DLD1 (cell line): ENCODE data around the gene IBSP.

Experiments
- in situ Hi-C: cut with HindIII; loops from 2 replicates; pipeline ENCODE4 v1.10.0; 2017; ENCODE audit warnings: low sequenced_read_pairs

The IBSP gene, protein sequence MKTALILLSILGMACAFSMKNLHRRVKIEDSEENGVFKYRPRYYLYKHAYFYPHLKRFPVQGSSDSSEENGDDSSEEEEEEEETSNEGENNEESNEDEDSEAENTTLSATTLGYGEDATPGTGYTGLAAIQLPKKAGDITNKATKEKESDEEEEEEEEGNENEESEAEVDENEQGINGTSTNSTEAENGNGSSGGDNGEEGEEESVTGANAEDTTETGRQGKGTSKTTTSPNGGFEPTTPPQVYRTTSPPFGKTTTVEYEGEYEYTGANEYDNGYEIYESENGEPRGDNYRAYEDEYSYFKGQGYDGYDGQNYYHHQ

DNA sequence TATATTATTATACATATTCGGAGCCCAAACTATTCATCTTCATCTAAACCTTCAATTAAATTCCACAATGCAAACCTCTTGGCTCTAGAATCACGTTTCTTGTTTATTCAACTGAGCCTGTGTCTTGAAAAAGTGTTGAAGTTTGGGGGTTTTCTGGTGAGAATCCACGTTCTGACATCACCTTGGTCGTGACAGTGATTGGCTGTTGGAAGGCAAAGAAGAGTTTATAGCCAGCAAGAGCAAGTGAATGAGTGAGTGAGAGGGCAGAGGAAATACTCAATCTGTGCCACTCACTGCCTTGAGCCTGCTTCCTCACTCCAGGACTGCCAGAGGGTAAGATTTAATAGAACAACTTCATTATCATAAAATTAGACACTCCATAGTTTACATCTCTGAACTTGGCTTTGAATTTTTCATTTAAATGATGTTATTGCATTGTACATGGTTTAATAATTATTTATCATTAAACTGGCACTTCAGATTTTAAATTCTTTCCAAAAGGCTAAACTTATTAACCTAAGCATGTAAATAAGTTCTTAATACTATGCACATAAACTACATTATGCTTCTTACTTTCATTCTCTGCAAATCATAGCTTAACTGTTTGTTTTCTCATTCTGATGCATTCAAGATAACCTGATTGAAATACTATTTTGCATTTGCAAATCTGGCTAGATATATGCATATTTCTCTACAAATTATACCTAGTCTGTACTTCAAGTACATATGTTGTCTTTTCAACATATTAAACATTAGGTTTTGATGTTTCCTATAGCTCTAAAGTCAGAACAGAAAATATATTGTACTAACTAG, at the start of gene IBSP:
IBSP (plus strand) TSS at position 254 of the 813 bp plus-strand sequence. CDS start 2,808 bp downstream, outside the sequence.
- in situ Hi-C loops, result no loop called here

DNA sequence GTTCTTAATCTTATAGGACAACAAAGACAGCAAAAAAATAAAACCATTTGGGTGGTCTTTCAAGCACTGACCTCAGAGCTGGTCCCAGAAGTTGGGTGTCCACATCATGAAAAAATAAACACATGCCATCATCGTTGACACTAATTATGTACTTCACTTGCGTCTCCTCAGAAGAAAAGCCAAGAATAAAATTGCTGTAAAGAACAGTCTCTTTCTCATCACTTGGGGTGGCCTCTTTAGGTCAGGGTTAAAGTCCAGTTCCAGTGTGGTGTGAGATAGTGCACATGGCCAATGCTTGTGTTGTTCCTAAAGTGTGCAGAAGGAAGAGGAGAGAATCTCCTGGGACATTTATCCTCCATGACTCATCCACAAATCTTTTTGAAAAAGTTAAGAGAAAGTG, 49.5 kb upstream of the IBSP start:
- in situ Hi-C loops, result no loop called here

DNA sequence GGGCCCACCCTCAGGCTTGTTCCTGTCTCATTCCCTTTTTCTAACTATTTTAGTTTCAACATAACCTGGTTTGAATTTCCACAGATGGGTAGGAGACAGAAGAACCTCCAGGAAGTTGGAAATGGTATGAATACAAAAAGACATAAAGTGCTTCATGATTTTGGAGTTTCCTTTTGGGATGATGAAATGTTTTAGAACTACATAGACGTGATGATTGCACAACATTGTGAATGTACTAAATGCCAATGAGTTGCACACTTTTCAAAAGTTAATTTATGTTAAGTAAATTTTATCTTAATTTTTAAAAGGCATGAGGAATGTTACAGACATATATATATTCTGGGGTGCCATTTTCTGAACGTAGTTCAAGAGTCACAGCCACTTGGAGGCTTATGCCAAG, 41.1 kb upstream of the IBSP start:
- in situ Hi-C loops, result no loop called here

DNA sequence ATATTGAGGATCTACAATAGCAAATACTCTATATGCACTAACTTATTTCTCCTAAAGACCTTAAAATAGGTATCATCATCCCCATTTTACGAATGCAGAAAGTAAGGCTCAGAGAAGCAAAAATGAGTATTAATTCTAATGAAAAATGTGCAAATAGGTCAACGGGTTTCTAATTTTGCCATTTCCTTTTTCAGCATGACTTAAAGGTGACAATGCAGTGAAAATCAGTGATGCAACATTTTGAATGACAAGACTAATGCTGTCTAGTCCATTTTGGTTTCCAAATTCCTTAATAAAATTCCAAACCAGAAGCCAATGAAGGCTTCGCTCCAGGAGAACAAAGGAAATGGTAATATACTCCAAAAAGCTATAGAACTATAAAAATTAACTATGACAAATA, 37.0 kb upstream of the IBSP start:
- in situ Hi-C loops, result no loop called here

DNA sequence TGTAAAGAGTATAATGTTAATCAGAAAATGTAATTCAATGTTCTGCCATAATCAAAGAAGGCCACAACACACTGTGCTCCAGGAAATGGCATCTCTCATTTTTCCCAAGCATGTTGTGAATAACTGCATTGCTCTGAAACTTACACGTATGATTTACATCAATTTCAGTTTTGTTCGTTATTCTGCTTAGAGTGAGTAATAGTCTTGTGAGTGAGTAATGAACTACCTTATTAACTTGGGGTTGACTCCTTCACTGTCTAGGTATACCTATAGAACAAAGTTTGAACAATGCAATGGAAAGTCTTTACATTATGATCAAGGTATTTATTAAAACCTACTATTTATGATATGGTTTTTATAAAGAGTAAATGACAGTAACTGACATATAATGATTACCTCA, 17.8 kb upstream of the IBSP start:
- in situ Hi-C loops, result no loop called here

DNA sequence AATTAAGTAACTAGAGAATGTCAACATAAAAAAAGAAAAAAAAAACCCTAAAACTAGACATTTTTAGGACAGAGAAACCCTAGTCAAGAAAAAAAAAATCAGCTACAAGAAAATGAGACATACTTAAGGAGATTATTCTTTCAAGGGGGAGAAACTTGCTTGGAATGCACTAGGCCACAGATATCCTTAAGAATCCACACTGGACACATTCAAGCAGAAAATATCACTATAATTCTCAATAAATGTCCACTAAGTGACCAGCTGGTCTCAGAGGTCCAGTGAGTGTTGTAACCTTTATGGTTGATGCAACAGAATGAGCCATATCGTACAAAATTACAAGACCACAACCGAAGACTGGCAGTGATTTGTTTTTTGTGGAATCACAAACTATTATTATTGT, 15.6 kb upstream of the IBSP start:
- in situ Hi-C loops, result no loop called here

DNA sequence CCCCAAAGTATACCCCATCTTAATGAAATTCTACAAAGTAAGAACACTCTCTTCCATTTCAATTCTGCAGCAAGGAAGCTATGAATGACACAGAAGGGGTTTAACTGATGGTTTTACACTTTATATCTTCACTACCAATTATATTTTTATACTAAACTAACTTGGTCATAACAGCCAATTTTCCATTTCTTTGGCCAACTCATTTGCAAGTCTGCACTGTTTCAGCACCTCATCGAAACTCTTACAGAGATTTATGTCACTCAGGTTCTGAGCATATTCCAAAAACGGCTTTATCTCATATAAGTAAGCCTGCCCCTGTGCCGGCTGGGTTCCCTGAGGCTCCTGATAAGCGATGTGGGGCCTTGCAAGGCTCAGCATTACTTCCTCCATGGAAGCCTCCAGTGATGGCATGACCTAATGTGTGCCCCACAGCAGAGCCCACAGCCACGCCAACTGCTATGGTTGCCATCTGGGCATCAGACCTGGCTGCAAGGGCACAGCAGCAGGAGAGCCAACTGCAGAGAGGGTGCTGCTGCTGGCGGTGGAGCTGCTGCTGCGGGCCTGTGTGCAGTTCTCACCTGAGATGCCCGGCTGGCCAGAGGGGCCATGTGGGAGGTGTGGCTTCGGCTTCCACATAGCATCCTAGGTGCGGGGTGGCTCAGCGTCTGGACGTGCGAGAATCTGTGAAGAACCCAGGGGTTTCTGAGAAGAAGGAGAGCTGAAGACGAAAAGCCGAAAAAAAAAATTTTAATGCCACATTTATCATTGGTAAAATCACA, 13.4 kb upstream of the IBSP start:
- in situ Hi-C loops, result no loop called here

DNA sequence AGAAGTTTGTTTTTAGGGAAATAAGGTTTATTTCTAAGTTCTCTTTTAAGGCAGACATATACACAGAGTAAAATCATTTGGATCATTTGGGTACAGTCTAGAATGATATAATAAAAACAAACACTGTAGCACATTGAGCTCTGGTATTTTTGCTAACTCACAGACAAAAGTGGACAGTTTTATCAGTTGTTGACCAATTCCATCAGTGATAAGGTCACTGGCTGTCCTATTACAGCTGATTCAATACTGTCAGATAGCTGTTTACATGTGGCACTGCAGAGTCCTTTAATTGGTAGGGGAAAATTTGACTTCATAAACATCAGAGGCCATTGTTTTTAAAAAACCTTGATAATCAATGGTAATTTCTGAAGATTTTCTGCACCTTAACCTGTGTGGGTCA, 3.5 kb downstream of the IBSP start:
- in situ Hi-C loops, result no loop called here

DNA sequence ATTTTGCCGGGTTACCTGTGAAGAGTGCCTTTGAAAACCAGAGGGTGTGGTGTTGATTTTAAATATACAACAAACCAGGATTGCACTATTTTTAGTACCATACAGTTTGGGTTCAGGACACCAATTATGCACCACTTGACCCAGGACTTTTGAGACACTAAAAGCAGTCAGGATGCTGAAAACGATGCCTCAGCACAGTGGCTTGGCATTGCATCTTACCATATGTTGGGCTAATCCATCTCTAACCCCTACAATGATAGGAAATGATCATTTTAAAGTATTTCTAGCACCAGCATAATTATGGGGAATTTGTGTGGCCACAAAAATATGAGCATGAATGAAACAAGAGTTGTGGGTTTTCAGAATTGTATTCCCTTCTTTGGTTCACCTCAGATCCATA, 4.1 kb downstream of the IBSP start:
- in situ Hi-C loops, result no loop called here

DNA sequence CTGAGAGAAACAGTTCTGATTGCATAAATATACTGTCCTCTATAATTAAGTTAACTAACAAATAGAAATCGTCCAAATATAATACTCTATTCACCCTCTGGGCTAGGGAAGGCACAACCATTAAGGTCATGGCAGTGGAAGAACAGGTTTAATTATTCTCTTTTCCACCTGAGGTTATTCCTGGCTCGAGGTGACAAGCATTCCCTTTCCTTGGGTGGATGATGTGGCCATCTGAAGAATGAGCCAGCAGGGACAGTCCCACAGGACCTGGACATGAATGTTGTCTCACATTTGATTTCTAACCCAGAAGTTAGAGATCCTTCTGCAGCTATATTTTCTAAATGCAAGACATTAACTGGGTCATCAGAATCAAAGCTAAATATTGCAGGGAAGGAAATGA, 5.5 kb downstream of the IBSP start:
- in situ Hi-C loops, result no loop called here

DNA sequence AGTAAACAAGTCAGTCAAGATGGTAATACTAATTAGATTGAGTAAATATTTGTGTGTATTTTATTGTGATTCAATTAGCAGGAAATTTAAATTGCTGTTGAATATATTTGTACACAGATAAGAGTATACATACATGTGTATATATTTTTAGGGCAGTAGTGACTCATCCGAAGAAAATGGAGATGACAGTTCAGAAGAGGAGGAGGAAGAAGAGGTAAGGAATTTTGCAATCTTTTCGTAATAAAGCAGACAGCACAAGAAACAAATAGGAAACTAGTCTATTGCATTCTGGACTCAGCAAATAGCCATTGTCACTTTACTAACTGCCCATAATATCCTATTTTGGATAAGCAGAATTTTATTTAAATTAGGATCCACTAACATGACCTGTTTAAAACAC, 6.6 kb downstream of the IBSP start:
- in situ Hi-C loops, result no loop called here

DNA sequence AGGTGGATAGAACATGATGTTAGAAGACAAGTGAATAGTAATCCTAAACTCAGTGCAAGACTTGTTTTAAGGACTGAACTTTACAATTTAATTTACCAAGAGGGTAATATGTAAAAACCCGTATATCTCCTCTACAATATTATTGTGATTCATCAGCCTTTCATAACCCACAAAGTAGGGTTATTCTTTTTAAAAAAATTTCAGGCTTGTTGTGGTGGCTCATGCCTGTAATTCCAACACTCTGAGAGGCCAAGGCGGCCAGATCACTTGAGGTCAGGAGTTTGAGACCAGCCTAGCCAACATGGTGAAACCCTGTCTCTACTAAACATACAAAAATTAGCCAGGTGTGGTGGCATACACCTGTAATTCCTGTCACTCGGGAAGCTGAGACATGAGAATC, 7.2 kb downstream of the IBSP start:
- in situ Hi-C loops, result no loop called here

DNA sequence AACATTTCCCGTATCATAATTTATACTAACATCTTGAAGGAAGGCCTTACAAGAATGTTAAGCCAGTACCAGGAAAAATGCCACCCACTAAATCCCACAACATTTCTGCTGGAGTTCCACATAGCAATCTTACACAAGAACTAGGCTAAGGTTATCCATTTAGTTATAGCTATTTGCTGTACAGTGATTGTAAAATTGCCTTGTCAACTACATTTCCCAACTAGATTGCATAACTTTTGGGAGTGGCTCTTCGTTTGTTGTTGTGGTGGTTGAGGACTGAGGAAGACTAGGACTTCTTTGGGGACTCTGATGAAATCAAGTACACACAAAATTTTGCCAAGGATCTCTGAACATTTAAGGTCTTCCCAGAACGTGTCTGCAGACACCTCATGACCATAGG, 8.0 kb downstream of the IBSP start:
- in situ Hi-C loops, result no loop called here

DNA sequence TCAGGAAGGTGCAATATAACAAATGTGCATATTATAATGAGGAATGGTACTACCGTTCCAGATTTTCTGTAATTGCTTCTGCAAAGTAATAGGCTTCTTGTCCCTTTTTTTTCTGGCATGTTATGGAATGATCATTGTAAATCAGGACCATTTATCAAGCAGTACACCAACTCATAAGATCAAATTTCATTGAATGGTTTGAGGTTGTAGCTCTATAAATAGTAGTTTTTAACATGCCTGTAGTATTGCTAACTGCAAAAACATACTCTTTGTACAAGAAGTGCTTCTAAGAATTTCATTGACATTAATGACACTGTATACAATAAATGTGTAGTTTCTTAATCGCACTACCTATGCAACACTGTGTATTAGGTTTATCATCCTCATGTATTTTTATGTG, 12.6 kb downstream of the IBSP start:
- in situ Hi-C loops, result no loop called here

DNA sequence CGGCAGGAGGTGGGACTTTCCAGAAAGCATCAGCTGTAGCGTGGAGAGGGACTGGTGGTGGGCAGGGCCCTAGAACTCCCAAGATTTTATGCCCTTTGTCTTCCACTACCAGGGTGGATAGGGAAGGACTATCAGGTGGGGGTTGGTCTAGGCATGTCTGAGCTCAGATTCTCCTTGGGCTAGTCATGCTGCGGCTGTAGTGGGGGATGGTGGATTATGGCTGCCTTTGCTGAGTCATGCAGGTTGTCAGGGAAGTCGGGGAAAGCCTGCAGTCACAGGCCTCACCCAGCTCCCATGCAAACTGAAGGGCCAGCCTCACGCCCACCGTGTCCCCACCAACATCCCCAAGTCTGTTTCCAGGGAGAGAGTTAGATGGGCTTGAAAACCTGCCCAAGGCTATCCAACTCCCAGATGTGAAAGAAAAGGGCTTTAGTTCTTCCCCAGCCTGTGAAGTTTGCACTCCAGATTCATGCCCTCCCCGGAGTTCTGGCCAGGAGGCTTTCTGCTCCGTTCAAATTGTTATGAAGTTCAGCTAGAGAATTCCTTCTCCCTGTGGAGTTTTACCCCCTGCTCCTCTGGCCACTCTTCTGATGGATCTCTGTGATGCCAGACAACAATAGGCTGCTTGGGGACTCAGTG, 20.0 kb downstream of the IBSP start:
- in situ Hi-C loops, result no loop called here

DNA sequence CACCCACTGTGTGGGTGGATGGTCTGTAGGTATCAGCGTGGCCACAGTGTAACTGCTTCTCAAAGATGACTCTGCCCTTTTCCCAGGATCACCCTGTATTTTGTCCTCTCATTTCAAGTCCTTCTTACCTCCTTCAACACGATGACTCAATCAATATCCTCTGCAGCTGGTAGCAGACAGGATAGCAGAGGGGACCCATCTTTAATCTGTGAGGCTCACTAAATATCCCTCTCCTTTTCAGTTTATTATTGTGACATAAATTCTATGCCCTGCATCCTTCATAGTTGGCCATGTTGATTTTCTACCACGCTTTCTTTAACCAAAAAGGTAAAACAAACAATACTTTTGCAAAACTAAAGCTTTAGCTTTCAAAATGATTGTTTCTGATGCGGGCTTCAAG, 23.8 kb downstream of the IBSP start:
- in situ Hi-C loops, result no loop called here

DNA sequence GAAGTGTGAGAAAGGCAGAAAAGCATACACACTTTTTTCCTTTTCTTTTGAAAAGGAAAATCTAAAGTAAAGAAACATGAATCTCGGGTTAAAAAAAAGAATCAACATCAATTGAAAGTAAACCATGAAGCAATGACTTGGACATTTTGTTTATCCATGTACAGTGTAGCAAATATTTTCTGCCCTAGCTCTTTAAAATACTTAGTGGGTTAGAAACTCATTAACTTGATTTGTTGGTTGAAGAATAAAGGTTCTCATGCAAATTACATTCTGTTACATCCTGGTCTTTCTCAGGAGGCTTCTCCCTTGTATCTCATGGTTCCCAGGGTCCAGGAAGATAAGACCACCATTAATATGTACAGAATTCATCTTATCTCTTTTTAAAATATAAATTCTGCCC, 24.4 kb downstream of the IBSP start:
- in situ Hi-C loops, result no loop called here

DNA sequence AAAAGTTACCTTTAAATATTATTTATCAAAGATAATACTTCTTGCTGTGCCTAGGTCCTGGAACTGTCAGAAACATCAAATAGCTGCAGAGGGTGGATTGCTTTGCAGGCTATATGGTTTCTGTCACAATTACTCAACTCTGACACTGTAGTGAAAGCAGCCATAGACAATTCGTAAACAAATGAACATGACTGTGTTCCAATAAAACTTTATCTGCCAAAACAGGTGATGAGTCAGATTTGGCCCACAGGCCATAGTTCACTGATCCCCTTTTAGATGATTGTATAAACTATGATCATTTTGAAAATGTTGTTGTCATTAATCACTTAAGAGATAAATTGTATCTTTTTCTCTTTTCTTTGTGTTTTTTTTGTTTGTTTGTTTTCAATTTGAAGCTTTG, 25.0 kb downstream of the IBSP start:
- in situ Hi-C loops, result no loop called here

DNA sequence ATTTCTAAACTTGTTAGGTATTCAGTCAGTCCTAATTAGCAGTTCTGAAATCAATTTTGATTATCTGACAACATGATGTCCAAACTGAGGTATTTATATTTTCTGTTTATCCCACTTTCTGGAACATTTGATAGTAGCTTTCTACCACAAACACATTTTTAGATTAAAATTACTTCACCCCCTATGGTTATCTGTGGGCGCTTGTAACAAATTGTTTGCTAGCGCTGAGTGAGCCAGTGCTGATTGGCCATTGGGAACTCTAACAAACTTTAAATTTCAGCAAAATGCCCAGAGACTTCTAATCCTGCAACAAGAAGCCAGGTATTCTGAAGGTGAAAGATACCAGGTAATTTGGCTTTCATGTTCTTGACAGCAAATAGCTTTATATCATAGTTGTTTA, 33.3 kb downstream of the IBSP start, which contains the start of gene MEPE:
MEPE (plus strand) TSS at position 301 of the 400 bp plus-strand sequence. CDS start 1,746 bp downstream, outside the sequence.
- in situ Hi-C loops, result loop anchor here (25.0 kb wide), 2 partner anchors 145 to 295 kb away; partner anchors contain the start of gene SPARCL1

DNA sequence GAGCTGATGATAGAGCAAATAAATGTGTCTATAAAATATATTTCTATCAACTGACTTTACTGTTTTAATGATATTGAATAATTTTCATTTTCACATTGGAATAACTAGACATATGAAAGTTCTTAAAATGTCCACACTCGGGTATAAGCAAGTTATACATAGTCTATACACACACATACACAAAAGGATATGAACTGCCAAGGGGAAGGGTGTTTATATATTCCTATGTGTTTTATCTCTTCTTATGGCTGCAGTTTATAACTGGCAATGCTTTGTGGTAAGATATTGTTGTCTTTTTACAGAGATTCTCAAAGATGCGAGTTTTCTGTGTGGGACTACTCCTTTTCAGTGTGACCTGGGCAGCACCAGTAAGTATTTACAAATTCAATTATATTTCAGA, 35.0 kb downstream of the IBSP start:
- in situ Hi-C loops, result loop anchor here (25.0 kb wide), 2 partner anchors 147 to 297 kb away; partner anchors contain the start of gene SPARCL1

DNA sequence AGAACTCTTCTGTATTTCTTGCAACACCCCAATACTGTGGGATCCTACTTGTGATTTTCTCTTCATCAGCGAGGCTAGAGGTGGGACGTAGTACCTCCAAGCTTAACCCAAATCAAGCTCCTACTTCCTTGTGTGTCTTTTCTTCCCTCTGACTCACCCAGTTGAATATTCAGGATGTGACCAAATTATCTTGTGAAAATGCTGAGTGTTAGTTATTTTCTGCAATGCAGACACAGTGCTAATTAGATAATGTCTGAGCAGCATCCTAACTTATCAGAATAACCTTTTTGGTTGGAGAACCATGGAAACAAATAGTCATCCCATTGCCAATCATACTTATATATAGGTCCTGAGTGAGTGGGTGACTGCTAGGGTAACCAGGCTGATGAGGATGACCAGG, 35.8 kb downstream of the IBSP start:
- in situ Hi-C loops, result loop anchor here (25.0 kb wide), 2 partner anchors 148 to 298 kb away; partner anchors contain the start of gene SPARCL1
